HG03039 (cell line): ENCODE data around the gene FOXS1.
"Not testable (repeated sequence)": the region's sequence is repeated elsewhere in the genome, so short reads cannot be mapped to it uniquely, and the experiment has no call there.

Experiments
- ATAC-seq: cut with Tn5 transposase; IDR thresholded peaks from one replicate; pipeline ENCODE4 v1.9.1; 2021; ENCODE audit warnings: mild to moderate bottlenecking, moderate library complexity; ENCODE audit not compliant: unreplicated experiment

The FOXS1 gene

GRCh38 chr20:31824125-31824485 is 21.3 kb downstream of the FOXS1 start:
- ATAC-seq, result no peak

DNA sequence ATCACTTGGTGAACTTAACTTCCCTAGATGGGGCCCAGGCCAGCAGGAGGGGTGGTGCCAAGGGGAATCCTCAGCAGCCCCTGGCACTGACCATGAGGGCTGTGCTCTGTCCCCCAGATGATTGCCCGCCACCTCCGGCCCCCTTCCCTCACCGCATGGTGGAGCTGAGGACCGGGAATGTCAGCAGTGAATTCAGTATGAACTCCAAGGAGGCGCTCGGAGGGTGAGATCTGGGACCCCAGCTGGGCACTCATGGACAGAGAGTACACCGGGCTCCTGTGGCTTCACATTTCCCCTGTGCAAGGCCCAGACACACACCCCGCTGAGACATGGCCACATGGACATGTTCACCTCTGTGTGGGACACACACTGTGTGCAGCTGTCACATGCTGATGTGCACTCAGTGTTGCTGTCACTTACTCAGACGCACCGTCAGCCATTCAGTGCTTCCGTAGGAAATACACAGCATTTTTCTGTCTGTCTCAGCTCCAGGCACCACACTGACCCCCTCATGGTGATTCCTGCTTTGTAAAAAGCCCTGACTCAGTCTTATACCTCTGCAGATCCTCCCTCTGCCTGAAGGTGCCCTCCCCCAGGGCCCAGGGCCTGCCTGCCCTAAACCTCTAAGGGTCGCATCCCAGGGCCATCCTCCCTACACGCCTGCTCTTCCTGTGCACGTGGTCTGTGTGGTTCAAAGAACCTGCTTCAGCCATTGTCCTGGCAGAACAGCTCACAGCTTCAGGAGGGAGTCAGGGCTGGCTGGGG is 21.9 kb downstream of the FOXS1 start:
- ATAC-seq, result no peak

GRCh38 chr20:31822421-31823330 is 22.7 kb downstream of the FOXS1 start:
- ATAC-seq, result peak; percentile 65

GRCh38 chr20:31821427-31821826 is 24.0 kb downstream of the FOXS1 start:
- no peak for ATAC-seq

GRCh38 chr20:31820228-31820627 is 25.2 kb downstream of the FOXS1 start:
- no peak for ATAC-seq

- no peak for ATAC-seq
Measured at GRCh38 chr20:31819083-31819784, 26.2 kb downstream of the FOXS1 start, which contains the start of gene MYLK2. Gene MYLK2 (plus strand): TSS chr20:31819356. CDS start chr20:31819581, 225 bp downstream.

DNA sequence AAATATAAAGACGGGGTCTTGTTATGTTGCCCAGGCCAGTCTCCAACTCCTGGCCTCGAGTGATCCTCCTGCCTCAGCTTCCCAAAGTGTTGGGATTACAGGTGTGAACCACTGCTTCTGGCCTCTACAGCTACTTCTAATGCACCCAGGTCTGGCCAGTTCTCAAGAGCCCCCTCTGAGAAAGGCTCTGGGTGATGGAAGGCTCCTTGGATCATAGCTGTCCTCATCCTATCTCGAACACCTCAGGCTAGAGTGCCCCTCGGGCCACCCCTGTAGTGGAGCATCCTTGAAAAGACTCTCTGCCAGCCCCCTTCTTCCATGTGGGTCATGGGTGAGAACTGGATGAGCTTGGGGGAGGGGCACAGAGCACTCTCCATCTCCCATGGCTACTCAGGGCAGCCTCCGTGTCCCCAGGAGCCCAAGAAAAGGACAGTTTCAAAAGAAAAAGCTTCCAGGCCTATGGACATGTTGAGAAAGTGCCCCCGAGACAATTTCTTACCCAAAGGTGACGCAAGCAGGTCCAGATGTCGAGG is 27.0 kb downstream of the FOXS1 start:
- no peak for ATAC-seq

- no peak for ATAC-seq
Measured at GRCh38 chr20:31817461-31817860, 27.9 kb downstream of the FOXS1 start.

DNA sequence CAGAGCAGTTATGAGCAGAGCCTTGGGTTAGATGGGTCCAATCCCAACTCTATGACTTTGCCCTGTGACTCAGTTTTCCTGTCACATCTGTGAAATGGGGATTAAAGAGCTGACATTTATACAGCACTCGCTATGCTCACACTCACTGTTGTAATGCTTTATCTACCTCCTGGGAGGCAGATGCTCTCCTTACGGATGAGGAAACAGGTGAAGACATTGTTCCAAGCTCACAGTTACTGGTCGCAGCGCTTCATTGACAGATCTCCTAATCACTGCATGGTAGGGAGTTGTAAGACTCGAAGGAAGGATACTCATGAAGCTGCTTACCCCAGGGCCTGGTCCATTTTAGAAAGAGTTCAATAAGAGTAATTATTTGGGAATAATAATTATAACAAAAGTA is 29.2 kb downstream of the FOXS1 start:
- ATAC-seq, result no peak

DNA sequence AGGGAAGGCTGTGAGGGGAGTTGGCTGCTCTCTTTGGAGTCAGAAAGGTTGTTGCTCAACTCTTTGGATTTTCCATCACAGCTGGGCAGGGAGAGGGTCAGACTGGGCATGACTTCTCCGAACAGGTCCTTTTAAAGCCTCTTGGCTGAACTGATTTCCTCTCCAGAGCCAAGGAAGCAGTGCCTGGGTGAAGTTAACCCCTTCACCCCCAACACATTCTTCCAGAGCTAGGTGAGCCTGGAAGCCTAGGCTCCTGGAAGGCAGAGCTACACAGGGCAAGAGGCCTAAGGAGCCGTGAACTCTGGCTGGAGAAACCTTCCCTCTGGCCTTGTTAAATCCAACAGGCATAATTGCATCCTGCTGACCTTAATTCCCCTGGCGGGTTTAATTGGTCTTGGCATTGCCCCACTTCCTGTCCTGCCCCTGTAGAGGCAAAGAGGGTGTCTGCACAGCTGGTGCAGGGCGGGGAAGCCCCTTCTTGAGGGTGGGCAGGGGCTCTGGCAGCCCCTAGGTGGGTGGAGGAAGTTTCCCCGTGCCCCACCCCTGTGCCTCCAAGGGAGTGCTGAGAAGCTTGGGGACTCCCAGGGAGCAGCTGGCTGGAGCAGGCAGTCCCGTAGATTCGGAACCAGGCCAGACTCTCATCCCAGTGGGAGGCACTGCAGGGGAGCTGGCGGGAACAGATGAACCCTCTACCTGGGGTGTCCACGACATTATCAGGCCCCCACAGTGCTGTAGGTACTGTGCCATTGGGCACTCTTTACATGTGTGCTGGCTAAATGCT is 29.8 kb downstream of the FOXS1 start:
- ATAC-seq, result no peak

- ATAC-seq, result not testable (repeated sequence)
Measured at GRCh38 chr20:31814142-31814541, 31.3 kb downstream of the FOXS1 start.

- ATAC-seq, result no peak
Measured at GRCh38 chr20:31813611-31814010, 31.8 kb downstream of the FOXS1 start.

DNA sequence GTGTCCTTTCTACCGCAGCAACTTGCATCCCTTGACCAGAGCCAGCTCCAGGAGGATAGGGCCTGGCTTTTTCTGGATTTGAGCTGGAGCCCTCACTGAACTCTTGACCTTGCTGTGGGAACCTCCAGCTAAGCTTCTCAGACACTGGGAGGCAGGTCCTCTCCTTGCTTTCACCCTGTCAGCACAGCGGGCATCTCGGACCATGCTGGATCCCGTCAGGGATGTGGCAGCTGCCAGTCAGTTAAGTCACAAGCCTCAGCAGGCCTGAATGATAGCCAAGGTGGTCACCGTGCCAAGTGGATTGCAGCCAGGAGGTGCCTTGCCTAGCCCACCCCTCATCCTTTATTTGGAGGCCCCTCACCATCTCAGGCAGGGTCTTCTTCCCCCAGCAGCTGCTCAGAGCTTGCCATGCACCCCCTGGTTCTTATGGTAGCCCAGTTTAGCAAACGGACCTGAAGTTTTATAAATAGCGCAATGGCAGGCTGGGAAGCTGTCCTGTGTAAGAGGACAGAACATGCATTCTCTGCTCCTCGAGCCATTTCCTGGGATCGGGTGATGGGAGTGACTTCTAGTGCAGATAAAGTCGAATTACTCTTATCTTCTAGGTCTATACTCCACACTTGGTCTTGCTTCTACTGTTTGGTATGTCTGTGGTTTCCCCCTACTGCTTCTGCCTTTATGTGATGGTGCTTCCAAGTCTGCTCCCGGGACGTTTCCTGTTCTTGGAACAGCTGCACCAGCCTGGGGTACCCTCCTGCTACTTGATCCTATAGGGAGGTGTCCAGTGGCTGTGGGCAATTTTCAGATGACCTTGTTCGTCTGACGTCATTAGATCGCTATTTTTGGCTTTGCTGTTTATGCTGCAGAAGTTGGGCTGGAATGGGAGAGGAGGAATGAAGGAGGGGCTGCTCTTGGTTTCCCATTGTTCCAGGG is 33.3 kb downstream of the FOXS1 start:
- ATAC-seq, result no peak

DNA sequence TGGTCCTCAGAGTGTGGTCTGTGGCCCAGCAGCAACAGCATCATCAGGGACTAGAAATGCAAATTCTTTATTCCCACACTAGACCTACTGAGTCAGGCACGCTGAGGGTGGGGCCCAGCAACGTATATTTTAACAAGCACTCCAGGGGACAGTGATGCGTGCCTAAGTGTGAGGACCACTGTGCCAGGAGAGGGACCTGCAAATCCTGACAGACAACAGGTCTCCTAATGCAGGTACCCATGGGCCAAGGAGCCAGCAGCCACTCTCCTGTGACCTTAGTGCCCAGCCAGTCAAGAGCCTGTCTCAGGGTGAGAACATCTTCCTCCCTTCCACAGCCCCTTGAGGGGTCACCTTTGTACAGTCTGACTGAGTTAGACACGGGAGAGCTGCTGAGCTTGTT is 34.2 kb downstream of the FOXS1 start:
- ATAC-seq, result no peak

- ATAC-seq, result no peak
Measured at GRCh38 chr20:31809661-31810060, 35.7 kb downstream of the FOXS1 start.

- no peak for ATAC-seq
Measured at GRCh38 chr20:31808481-31808880, 36.9 kb downstream of the FOXS1 start.

GRCh38 chr20:31806564-31807355 is 38.6 kb downstream of the FOXS1 start:
- ATAC-seq, result no peak

- ATAC-seq, result no peak
Measured at GRCh38 chr20:31803552-31804291, 41.7 kb downstream of the FOXS1 start.
